Esophagus muscularis mucosa (tissue), 3 donors: ENCODE results near the gene TAF11L6.
"Not testable (repeated sequence)": the region's sequence is repeated elsewhere in the genome, so short reads cannot be mapped to it uniquely, and the experiment has no call there.

Experiments
- POLR2AphosphoS5 ChIP-seq, 2 donors: sonication (generic); formaldehyde crosslinking; IDR thresholded peaks; one replicate each; pipeline ENCODE4 v1.6.1; 2017; ENCODE audit warnings: antibody characterized with exemption in 2 of 2
- TF ChIP-seq, protein P1 (sequence below), 3 experiments: fragments of 200-600 bp in 2 of 3; fragments of 450-650 bp in 1 of 3; sonication (generic) in 2 of 3; IDR thresholded peaks; one replicate each; pipeline ENCODE4 v1.5.1; 2017 to 2019; ENCODE audit warnings: antibody characterized with exemption in 3 of 3, mild to moderate bottlenecking in 2 of 3, moderate library complexity in 1 of 3

- TF ChIP-seq, protein P1, sequence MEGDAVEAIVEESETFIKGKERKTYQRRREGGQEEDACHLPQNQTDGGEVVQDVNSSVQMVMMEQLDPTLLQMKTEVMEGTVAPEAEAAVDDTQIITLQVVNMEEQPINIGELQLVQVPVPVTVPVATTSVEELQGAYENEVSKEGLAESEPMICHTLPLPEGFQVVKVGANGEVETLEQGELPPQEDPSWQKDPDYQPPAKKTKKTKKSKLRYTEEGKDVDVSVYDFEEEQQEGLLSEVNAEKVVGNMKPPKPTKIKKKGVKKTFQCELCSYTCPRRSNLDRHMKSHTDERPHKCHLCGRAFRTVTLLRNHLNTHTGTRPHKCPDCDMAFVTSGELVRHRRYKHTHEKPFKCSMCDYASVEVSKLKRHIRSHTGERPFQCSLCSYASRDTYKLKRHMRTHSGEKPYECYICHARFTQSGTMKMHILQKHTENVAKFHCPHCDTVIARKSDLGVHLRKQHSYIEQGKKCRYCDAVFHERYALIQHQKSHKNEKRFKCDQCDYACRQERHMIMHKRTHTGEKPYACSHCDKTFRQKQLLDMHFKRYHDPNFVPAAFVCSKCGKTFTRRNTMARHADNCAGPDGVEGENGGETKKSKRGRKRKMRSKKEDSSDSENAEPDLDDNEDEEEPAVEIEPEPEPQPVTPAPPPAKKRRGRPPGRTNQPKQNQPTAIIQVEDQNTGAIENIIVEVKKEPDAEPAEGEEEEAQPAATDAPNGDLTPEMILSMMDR (IDR thresholded peaks at IDR 0.05), result not testable (repeated sequence)
- TF ChIP-seq POLR2AphosphoS5 (IDR thresholded peaks at IDR 0.05), result not testable (repeated sequence)
Measured at GRCh38 chr5:17497931-17498330, 30.5 kb upstream of the TAF11L6 start, which contains the start of gene TAF11L2.
